Motor neuron (in vitro differentiated cells): Measurements from ENCODE around the gene LSS. TPM values are rescaled to one million over a fixed set of nuclear protein-coding genes. Genes with fewer than 3 reads are reported as not detected.
A peak's percentile ranks its signal among the peaks of the same experiment; 100 is the strongest.
"Not testable (repeated sequence)": the region's sequence is repeated elsewhere in the genome, so short reads cannot be mapped to it uniquely, and the experiment has no call there.

Source experiments
- ATAC-seq, 8 experiments: fragments of 200-7000 bp; cut with Tn5 transposase; replicated peaks in 6 of 8; 2 replicates each; pipeline ENCODE4 v1.8.0; 2021; ENCODE audit warnings: mild to moderate bottlenecking in 8 of 8, moderate library complexity in 8 of 8
- H3K27ac ChIP-seq, 2 donors: fragments of 250-450 bp; sonication (Bioruptor Pico); 2 replicates each; pipeline ENCODE4 v1.9.0; 2021; ENCODE audit warnings: antibody characterized with exemption in 2 of 2, mild to moderate bottlenecking in 2 of 2, moderate library complexity in 1 of 2
- H3K4me1 ChIP-seq, 2 donors: fragments of 250-450 bp; sonication (Bioruptor Pico); replicated peaks in 1 of 2; 2 replicates each; pipeline ENCODE4 v1.6.1; 2021; ENCODE audit warnings: antibody characterized with exemption in 2 of 2, mild to moderate bottlenecking in 2 of 2, moderate library complexity in 1 of 2
- H3K4me3 ChIP-seq, 5 donors: fragments of 250-450 bp; sonication (Bioruptor Pico); 2 replicates each; pipeline ENCODE4 v1.9.0; 2021; ENCODE audit warnings: antibody characterized with exemption in 5 of 5, mild to moderate bottlenecking in 5 of 5, moderate library complexity in 4 of 5
- WGBS, 10 experiments: fragments of 450-650 bp; shearing (Covaris generic); methylation state at CpG; one replicate each; pipeline ENCODE4 v1.0.0; 2022; 5-methylcytosine and 5-hydroxymethylcytosine counted together
- in situ Hi-C, 9 experiments: fragments of 400-800 bp; cut with MboI; loops; one replicate each; pipeline ENCODE4 v1.15.0; 2021; ENCODE audit warnings: low sequenced_read_pairs in 9 of 9, low pct_unique_long_range_greater_than_20kb in 2 of 9; ENCODE audit not compliant: unreplicated experiment in 9 of 9
- total RNA-seq, 8 experiments: library from RNA; unstranded; fragments of 300-600 nt; gene quantifications; 2 replicates each; pipeline versions ENCODE4 v1.2.3 to v1.2.4, GENCODE V29; 2022

Gene LSS
- total RNA-seq, 8 experiments from 2014 or later, result 24.5 to 177 (median 51.8) TPM

GRCh38 chr21:46190491-46191131, 38.0 kb downstream of the LSS start:
- ATAC-seq, result no peak

GRCh38 chr21:46189959-46190490, 38.5 kb downstream of the LSS start:
- peak overlapping the region; percentile 81 for H3K27ac ChIP-seq
- WGBS, 10 experiments, result 100% methylated on average over 1 to 4 of the region's 14 CpGs; no CpG with 5 or more reads in 8 of the 10 experiments
- H3K4me1 ChIP-seq, result peaks cover 47 to 49% of the 10 kb centered on the region in 2 donors
- no peak for ATAC-seq
- in situ Hi-C loops, result loop anchor here in 1 of 9 experiments (25.0 kb wide), 1 partner anchor 203 kb away; the partner anchor contains the start of gene COL6A1
- no peak overlapping the region for H3K4me3 ChIP-seq

More at GRCh38 chr21:46190491-46191131, 38.0 kb downstream of the LSS start:
- in situ Hi-C loops, result loop anchor here in 1 of 9 experiments (25.0 kb wide), 1 partner anchor 203 kb away; the partner anchor contains the start of gene COL6A1
- peaks cover 44 to 45% of the 10 kb centered on the region in 2 donors for H3K4me1 ChIP-seq
- 60 to 100% (median 92%) methylated on average over 1 to 7 of the region's 15 CpGs; no CpG with 5 or more reads in 4 of the 10 experiments for WGBS, 10 experiments
- H3K27ac ChIP-seq, result peak overlapping the region in 1 of 2 donors; percentile 34
- H3K4me3 ChIP-seq, result no peak overlapping the region

DNA sequence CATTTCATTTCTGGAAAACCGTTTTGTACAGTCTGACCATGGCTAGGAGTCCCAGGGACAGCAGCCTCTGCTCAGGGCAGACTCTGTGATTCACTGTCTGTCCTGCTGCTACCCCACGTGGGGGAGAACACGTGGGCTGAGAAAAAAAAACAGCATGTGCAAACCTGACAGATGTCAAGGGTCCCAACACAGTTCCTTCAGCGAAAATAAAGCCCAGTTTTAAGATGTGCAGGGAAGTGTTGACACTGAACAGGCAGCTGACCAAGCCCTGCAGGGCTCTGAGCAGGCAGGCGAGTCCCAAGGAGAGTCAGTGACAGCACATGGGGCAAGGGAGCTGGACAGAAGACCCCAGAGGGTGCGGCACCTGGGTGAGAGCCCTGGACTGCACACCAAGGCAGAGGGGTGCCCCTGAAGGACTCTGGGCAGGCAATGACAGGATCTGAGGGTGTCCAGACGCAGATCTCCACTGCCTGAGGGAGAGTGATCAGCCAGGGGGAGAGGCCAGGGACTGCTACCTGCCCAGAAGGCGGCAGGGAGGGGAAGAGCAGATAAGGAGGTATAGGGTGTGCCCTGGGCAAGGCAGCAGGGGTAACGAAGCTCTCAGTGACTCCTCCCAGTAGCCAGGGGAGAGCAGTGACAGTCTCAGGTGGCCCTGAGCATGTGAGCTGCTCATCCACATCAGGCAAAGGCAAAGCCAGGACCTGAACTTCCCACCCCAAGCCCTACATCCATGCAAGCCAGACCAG, 39.2 kb downstream of the LSS start:
- in situ Hi-C loops, result loop anchor here in 1 of 9 experiments (25.0 kb wide), 1 partner anchor 202 kb away; the partner anchor contains the start of gene COL6A1

DNA sequence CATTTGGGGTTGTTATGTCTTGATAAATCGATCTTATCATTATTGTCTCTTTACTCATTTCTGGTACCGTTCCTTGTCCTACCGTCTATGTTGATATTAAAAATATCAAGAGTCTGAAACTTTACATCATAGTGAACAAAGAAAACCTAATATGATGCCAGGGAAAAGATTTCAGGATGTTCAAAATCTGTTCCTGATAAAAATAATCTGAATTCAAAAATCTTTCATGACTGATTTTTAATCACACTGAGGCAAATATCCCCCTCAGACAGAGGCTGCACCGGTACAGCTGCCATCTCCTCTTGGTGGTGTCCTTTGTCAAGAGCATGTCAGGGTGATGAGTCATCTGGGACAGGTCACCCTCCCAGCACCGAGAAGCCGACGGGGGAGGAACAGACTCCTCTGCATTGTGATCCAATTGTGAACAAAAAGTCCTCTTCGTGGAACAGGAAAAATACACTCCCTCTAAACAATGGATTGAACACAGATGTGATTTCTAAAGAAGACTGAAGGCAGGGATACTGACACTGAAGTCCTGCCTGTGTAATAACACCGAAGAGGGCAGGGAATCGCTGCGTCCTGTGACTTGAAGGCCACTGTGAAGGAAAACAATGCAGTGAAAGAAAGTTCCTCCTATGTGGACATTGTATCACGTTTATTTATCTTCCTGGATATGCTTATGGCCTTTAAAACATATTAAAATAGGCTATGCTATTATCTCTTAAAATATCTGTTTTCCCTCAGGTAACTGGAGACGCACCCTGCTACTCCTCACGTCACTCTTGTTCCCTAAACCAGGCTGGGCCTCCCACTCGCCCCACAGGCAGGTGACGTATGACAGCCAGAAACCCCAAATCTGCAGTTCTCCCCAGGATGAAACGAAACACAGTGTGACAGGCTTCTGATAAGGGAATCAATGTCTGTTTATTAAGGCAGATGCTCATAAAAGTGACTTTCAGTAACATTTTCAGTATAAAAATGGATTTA, 40.1 kb downstream of the LSS start:
- Histone ChIP-seq H3K4me1 (peaks cover 47 to 49% of the 10 kb centered on the region in 2 donors), H3K27ac (peak overlapping the region; percentile 81), H3K4me3 (no peak overlapping the region)
- peak in 7 of 8 experiments; percentile 19 to 76 (median 62) for ATAC-seq
- WGBS, 10 experiments, result 13 to 80% (median 37%) methylated on average over 2 to 17 of the region's 17 CpGs; no CpG with 5 or more reads in 1 of the 10 experiments
- in situ Hi-C loops, result loop anchor here in 1 of 9 experiments (25.0 kb wide), 1 partner anchor 201 kb away; the partner anchor contains the start of gene COL6A1

More for the DNA sequence above, 39.2 kb downstream of the LSS start:
- WGBS, 10 experiments, result 0 to 80% (median 46%) methylated on average over 1 to 5 of the region's 9 CpGs; no CpG with 5 or more reads in 3 of the 10 experiments
- no peak overlapping the region for H3K4me3 ChIP-seq
- ATAC-seq, result peak in 7 of 8 experiments; percentile 3 to 31 (median 10)
- peak overlapping the region; percentile 81 for H3K27ac ChIP-seq
- H3K4me1 ChIP-seq, result peaks cover 47 to 49% of the 10 kb centered on the region in 2 donors

DNA sequence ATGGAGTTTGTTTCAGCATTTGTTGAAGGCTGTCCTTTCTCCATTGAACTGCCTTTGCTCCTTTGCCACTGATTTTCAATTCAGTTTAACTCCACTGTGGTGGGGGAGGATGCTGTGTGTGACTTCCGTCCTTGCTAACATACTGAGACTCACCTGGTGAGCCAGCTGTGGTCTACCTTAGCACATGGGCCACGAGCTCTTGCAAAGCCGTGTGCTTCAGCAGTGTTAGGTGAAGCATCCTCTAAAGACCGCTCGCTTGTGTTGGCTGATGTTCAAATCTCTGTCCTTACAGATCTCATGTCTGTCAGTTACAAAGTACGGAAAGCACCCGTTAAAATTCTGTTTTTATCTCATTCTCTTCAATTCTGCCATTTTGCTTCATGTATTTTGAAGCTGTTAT, 40.8 kb downstream of the LSS start:
- 75 to 100% (median 95%) methylated on average over 1 to 7 of the region's 7 CpGs; no CpG with 5 or more reads in 3 of the 10 experiments for WGBS, 10 experiments
- H3K4me3 ChIP-seq, result no peak overlapping the region
- peak overlapping the region; percentile 81 for H3K27ac ChIP-seq
- ATAC-seq, result no peak
- peaks cover 47 to 49% of the 10 kb centered on the region in 2 donors for H3K4me1 ChIP-seq
- in situ Hi-C loops, result loop anchor here in 1 of 9 experiments (25.0 kb wide), 1 partner anchor 201 kb away; the partner anchor contains the start of gene COL6A1

GRCh38 chr21:46187261-46187660, 41.3 kb downstream of the LSS start:
- in situ Hi-C loops, result loop anchor here in 1 of 9 experiments (25.0 kb wide), 1 partner anchor 200 kb away; the partner anchor contains the start of gene COL6A1
- 80 to 100% (median 95%) methylated on average over 1 to 8 of the region's 8 CpGs; no CpG with 5 or more reads in 2 of the 10 experiments for WGBS, 10 experiments
- no peak overlapping the region for H3K4me3 ChIP-seq
- peaks cover 47 to 49% of the 10 kb centered on the region in 2 donors for H3K4me1 ChIP-seq
- ATAC-seq, result no peak
- H3K27ac ChIP-seq, result peak overlapping the region in 1 of 2 donors; percentile 81

- Histone ChIP-seq H3K4me3 (peak overlapping the region in 3 of 5 donors; percentile 49 to 78 (median 58)), H3K27ac (peak overlapping the region; percentile 98), H3K4me1 (peaks cover 42 to 43% of the 10 kb centered on the region in 2 donors)
- WGBS, 10 experiments, result 74 to 100% (median 90%) methylated on average over 1 to 7 of the region's 7 CpGs; no CpG with 5 or more reads in 3 of the 10 experiments
- no peak for ATAC-seq
- in situ Hi-C loops, result loop anchor here in 1 of 9 experiments (25.0 kb wide), 1 partner anchor 198 kb away; the partner anchor contains the start of gene COL6A1
Measured at GRCh38 chr21:46185716-46186115, 42.9 kb downstream of the LSS start.

- WGBS, 10 experiments, result 14 to 84% (median 44%) methylated on average over 1 to 24 of the region's 30 CpGs; no CpG with 5 or more reads in 1 of the 10 experiments
- ATAC-seq, result peak; percentile 50 to 84 (median 78)
- H3K4me1 ChIP-seq, result peaks cover 34 to 41% of the 10 kb centered on the region in 2 donors
- in situ Hi-C loops, result loop anchor here in 1 of 9 experiments (25.0 kb wide), 1 partner anchor 198 kb away; the partner anchor contains the start of gene COL6A1
- H3K4me3 ChIP-seq, result peak overlapping the region; percentile 49 to 78 (median 56)
- H3K27ac ChIP-seq, result peak overlapping the region; percentile 98
Measured at GRCh38 chr21:46184625-46185555, 43.7 kb downstream of the LSS start.

DNA sequence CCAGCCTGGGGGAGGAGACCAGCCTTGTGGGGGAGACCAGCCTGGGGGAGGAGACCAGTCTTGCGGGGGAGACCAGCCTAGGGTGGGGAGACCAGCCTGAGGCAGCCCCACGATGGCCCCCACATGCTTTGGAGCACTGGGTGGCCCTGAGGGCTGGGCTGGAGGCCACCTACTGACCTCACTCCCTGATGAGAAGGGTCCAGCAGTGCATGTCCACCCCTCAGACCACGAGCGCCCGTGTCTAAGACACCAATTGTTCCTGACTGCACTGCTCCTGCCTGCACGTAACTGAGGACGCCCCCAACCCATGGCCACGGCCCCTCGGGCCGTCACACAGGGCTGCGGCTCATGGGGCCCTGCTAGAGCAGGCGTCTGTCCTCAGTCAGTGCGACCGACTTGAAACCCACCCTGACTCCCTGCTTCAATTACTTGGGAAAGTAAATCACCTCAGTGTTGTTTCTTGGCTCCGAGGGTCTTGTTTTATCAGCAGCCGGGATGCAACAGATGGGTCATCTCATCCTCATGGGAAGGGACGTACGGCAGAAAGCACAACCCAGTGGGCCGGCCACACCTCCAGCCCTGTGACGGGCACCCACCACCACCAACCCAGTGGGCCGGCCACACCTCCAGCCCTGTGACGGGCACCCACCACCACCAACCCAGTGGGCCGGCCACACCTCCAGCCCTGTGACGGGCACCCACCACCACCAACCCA, 44.5 kb downstream of the LSS start, which contains the start of gene SPATC1L:
Gene SPATC1L, minus strand, starts transcription at position 550 of the 715 bp plus-strand sequence. CDS start 1,643 bp downstream, outside the sequence.
- H3K4me3 ChIP-seq, result peak within 1 kb of the TSS; percentile 53 to 78 (median 78)
- in situ Hi-C loops, result loop anchor here in 1 of 9 experiments (25.0 kb wide), 1 partner anchor 197 kb away; the partner anchor contains the start of gene COL6A1
- peak within 1 kb of the TSS; percentile 98 for H3K27ac ChIP-seq
- ATAC-seq, result peak; percentile 48 to 83 (median 76)
- 0 to 5% methylated on average over 1 to 4 of the region's 24 CpGs; no CpG with 5 or more reads in 8 of the 10 experiments for WGBS, 10 experiments
- peaks cover 26 to 33% of the 10 kb centered on the region in 2 donors for H3K4me1 ChIP-seq

DNA sequence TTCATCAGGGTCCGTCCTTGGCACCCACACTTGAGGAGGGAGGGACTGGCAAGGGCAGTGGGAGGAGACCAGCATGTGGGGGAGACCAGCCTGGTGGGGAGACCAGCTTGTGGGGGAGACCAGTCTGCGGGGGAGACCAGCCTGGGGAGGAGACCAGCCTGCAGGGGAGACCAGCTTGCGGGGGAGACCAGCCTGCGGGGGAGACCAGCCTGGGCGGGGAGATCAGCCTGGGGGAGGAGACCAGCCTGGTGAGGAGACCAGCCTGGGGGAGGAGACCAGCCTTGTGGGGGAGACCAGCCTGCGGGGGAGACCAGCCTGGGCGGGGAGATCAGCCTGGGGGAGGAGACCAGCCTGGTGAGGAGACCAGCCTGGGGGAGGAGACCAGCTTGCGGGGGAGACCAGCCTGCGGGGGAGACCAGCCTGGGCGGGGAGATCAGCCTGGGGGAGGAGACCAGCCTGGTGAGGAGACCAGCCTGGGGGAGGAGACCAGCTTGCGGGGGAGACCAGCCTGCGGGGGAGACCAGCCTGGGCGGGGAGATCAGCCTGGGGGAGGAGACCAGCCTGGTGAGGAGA, 45.2 kb downstream of the LSS start:
- Histone ChIP-seq H3K4me1 (peaks cover 20 to 27% of the 10 kb centered on the region in 2 donors), H3K4me3 (peak overlapping the region; percentile 53 to 78 (median 59))
- not testable (repeated sequence) for ATAC-seq, H3K27ac ChIP-seq
- no CpG with 5 or more reads among the region's 13 CpGs for WGBS, 10 experiments
- in situ Hi-C loops, result loop anchor here in 1 of 9 experiments (25.0 kb wide), 1 partner anchor 196 kb away; the partner anchor contains the start of gene COL6A1
